IMR-90 (cell line): Measurements from ENCODE around the gene LHX8. TPM values are rescaled to one million over a fixed set of nuclear protein-coding genes. Genes with fewer than 3 reads are reported as not detected.

Experiments
- ATAC-seq: fragments of 200-7000 bp; cut with Tn5 transposase; 2 replicates; pipeline ENCODE4 v1.9.1; 2020; ENCODE audit warnings: low read depth, mild to moderate bottlenecking, moderate library complexity
- BruUV-seq: library from RNA; stranded (reverse); fragments of 400-500 nt; replicated peaks from 2 replicates; lab custom pipeline; 2021; lab: Mats Ljungman, UMichigan
- CTCF ChIA-PET: fragments of 300-600 bp; formaldehyde crosslinking; extraction: SDS; loops from one replicate; lab custom pipeline; 2021; ENCODE audit warnings: antibody characterized with exemption; lab: Yijun Ruan, JAX
- POLR2A ChIA-PET: fragments of 300-600 bp; sonication (Branson Sonifier 250); formaldehyde crosslinking; loops from one replicate; lab custom pipeline; 2022; ENCODE audit warnings: antibody characterized with exemption; ENCODE audit not compliant: unreplicated experiment; lab: Charles Lee
- DNase-seq: peaks from one replicate; pipeline ENCODE4 v3.0.0; 2013
- H2AFZ ChIP-seq: replicated peaks from 2 replicates; pipeline ENCODE3; 2013; ENCODE audit warnings: low read length, mild to moderate bottlenecking; ENCODE audit not compliant: poor library complexity
- H2AK5ac ChIP-seq: 2 replicates; pipeline ENCODE4 v1.6.1; 2013; ENCODE audit warnings: low read depth, low read length, inconsistent platforms
- H2AK9ac ChIP-seq: replicated peaks from 2 replicates; pipeline ENCODE3; 2013; ENCODE audit warnings: mild to moderate bottlenecking, low read depth, low read length, moderate library complexity; ENCODE audit not compliant: poor library complexity
- H2BK120ac ChIP-seq: 2 replicates; pipeline ENCODE4 v1.6.1; 2013; ENCODE audit warnings: low read depth, low read length, inconsistent platforms
- H2BK15ac ChIP-seq: 3 replicates; pipeline ENCODE4 v1.6.1; 2013; ENCODE audit warnings: low read depth, low read length, inconsistent platforms
- H2BK20ac ChIP-seq: 2 replicates; pipeline ENCODE4 v1.6.1; 2013; ENCODE audit warnings: low read depth, mild to moderate bottlenecking, inconsistent platforms, low read length, moderate library complexity
- H2BK5ac ChIP-seq: 2 replicates; pipeline ENCODE4 v1.6.1; 2013; ENCODE audit warnings: mild to moderate bottlenecking, low read depth, low read length, inconsistent platforms; ENCODE audit not compliant: poor library complexity, severe bottlenecking
- H3K14ac ChIP-seq: replicated peaks from 2 replicates; pipeline ENCODE4 v1.6.1; 2013; ENCODE audit warnings: low read depth, low read length, inconsistent platforms
- H3K18ac ChIP-seq: 2 replicates; pipeline ENCODE4 v1.6.1; 2013; ENCODE audit warnings: low read depth, low read length, control low read depth
- H3K23ac ChIP-seq: 2 replicates; pipeline ENCODE4 v1.6.1; 2013; ENCODE audit warnings: low read depth, low read length, inconsistent platforms
- H3K27ac ChIP-seq: 2 replicates; pipeline ENCODE4 v1.5.1; 2013; ENCODE audit warnings: mild to moderate bottlenecking, control low read depth, low read length; ENCODE audit not compliant: insufficient read depth
- H3K27me3 ChIP-seq: 2 replicates; pipeline ENCODE4 v1.6.1; 2013; ENCODE audit warnings: low read length; ENCODE audit not compliant: control insufficient read depth, insufficient read depth
- H3K36me3 ChIP-seq: 2 replicates; pipeline ENCODE4 v1.6.1; 2013; ENCODE audit warnings: low read length, mixed read lengths; ENCODE audit not compliant: control insufficient read depth, insufficient read depth
- H3K4ac ChIP-seq: 2 replicates; pipeline ENCODE4 v1.6.1; 2013; ENCODE audit warnings: low read depth, low read length, inconsistent platforms
- H3K4me1 ChIP-seq: 2 replicates; pipeline ENCODE4 v1.6.1; 2013; ENCODE audit warnings: low read length, mixed read lengths; ENCODE audit not compliant: control insufficient read depth, insufficient read depth
- H3K4me2 ChIP-seq: 2 replicates; pipeline ENCODE4 v1.6.1; 2013; ENCODE audit warnings: low read depth, mild to moderate bottlenecking, control low read depth, low read length, moderate library complexity
- H3K4me3 ChIP-seq: 2 replicates; pipeline ENCODE4 v1.5.1; 2013; ENCODE audit warnings: low read depth, mild to moderate bottlenecking, control low read depth, low read length, moderate library complexity; ENCODE audit not compliant: insufficient read depth
- H3K56ac ChIP-seq: 2 replicates; pipeline ENCODE4 v1.6.1; 2013; ENCODE audit warnings: low read length, inconsistent platforms; ENCODE audit not compliant: insufficient read depth; ENCODE audit errors: extremely low read depth
- H3K79me1 ChIP-seq, 2 experiments: 2 replicates each; pipeline ENCODE4 v1.6.1; 2013; ENCODE audit warnings: low read length in 2 of 2, inconsistent platforms in 1 of 2, low read depth in 1 of 2
- H3K9ac ChIP-seq: 2 replicates; pipeline ENCODE4 v1.6.1; 2013; ENCODE audit warnings: low read depth, low read length, control low read depth
- H3K9me1 ChIP-seq: 2 replicates; pipeline ENCODE4 v1.6.1; 2013; ENCODE audit warnings: low read length, inconsistent platforms; ENCODE audit not compliant: insufficient read depth
- H3K9me3 ChIP-seq: 2 replicates; pipeline ENCODE4 v1.6.1; 2013; ENCODE audit warnings: low read length; ENCODE audit not compliant: control insufficient read depth, insufficient read depth
- H4K20me1 ChIP-seq: 2 replicates; pipeline ENCODE4 v1.6.1; 2013; ENCODE audit warnings: low read length, inconsistent platforms; ENCODE audit not compliant: insufficient read depth
- H4K5ac ChIP-seq: 2 replicates; pipeline ENCODE4 v1.6.1; 2013; ENCODE audit warnings: mild to moderate bottlenecking, low read depth, low read length, control low read depth
- H4K8ac ChIP-seq, 2 experiments: 2 replicates each; pipeline ENCODE4 v1.6.1; 2013; ENCODE audit warnings: low read depth in 2 of 2, low read length in 2 of 2, control low read depth in 1 of 2, inconsistent platforms in 1 of 2
- H4K91ac ChIP-seq: 2 replicates; pipeline ENCODE4 v1.6.1; 2013; ENCODE audit warnings: low read depth, low read length, inconsistent platforms; ENCODE audit not compliant: insufficient read depth
- BHLHE40 ChIP-seq: fragments of 150-350 bp; IDR thresholded peaks from 2 replicates; pipeline ENCODE4 v1.6.1; 2016; ENCODE audit warnings: mild to moderate bottlenecking, low read depth, low read length
- CEBPB ChIP-seq: IDR thresholded peaks from 2 replicates; pipeline ENCODE4 v1.6.1; 2012; ENCODE audit warnings: low read depth, low read length, improper control_type of control experiment
- CHD1 ChIP-seq: IDR thresholded peaks from 2 replicates; pipeline ENCODE4 v1.6.1; 2012; ENCODE audit warnings: low read depth, low read length, improper control_type of control experiment
- CTCF ChIP-seq: conservative IDR thresholded peaks from 2 replicates; pipeline ENCODE4 v1.5.1; 2012; ENCODE audit warnings: mild to moderate bottlenecking, low read depth, low read length, improper control_type of control experiment
- ELK1 ChIP-seq: fragments of 150-350 bp; IDR thresholded peaks from 2 replicates; pipeline ENCODE4 v1.6.1; 2016; ENCODE audit warnings: low read depth, mild to moderate bottlenecking, low read length, moderate library complexity, borderline replicate concordance
- FOS ChIP-seq: fragments of 150-350 bp; IDR thresholded peaks from 2 replicates; pipeline ENCODE4 v1.6.1; 2016; ENCODE audit warnings: low read depth, low read length
- MAFK ChIP-seq: IDR thresholded peaks from 2 replicates; pipeline ENCODE4 v1.6.1; 2012; ENCODE audit warnings: low read depth, low read length, improper control_type of control experiment
- MAZ ChIP-seq: IDR thresholded peaks from 2 replicates; pipeline ENCODE4 v1.6.1; 2012; ENCODE audit warnings: low read depth, mild to moderate bottlenecking, low read length, improper control_type of control experiment, moderate library complexity, borderline replicate concordance
- MXI1 ChIP-seq: IDR thresholded peaks from 2 replicates; pipeline ENCODE4 v1.6.1; 2012; ENCODE audit warnings: low read depth, mild to moderate bottlenecking, low read length, moderate library complexity, borderline replicate concordance
- NFE2L2 ChIP-seq: fragments of 150-350 bp; IDR thresholded peaks from 2 replicates; pipeline ENCODE4 v1.6.1; 2016; ENCODE audit warnings: low read depth, mild to moderate bottlenecking, low read length
- POLR2A ChIP-seq: IDR thresholded peaks from 2 replicates; pipeline ENCODE4 v1.6.1; 2012; ENCODE audit warnings: mild to moderate bottlenecking, low read depth, low read length
- RAD21 ChIP-seq: IDR thresholded peaks from 2 replicates; pipeline ENCODE4 v1.6.1; 2012; ENCODE audit warnings: low read length, improper control_type of control experiment
- RCOR1 ChIP-seq: IDR thresholded peaks from 2 replicates; pipeline ENCODE4 v1.6.1; 2012; ENCODE audit warnings: mild to moderate bottlenecking, low read length, improper control_type of control experiment; ENCODE audit not compliant: insufficient replicate concordance
- RFX5 ChIP-seq: IDR thresholded peaks from 2 replicates; pipeline ENCODE4 v1.8.0; 2012; ENCODE audit warnings: low read depth, mild to moderate bottlenecking, low read length, moderate library complexity
- SMC3 ChIP-seq: fragments of 150-350 bp; IDR thresholded peaks from 2 replicates; pipeline ENCODE4 v1.6.1; 2016; ENCODE audit warnings: low read depth, mild to moderate bottlenecking, antibody characterized with exemption, low read length, moderate library complexity
- USF2 ChIP-seq: fragments of 150-350 bp; IDR thresholded peaks from 2 replicates; pipeline ENCODE4 v1.6.1; 2017; ENCODE audit warnings: mild to moderate bottlenecking, antibody characterized with exemption, low read length, low read depth
- WGBS, 2 experiments: methylation state at CpG; one replicate each; pipeline versions ENCODE4 v1.1.5 to v1.1.7; 2013; ENCODE audit warnings: missing lambda C conversion rate in 2 of 2; ENCODE audit not compliant: insufficient read length in 1 of 2; ENCODE audit errors: extremely low coverage in 2 of 2; 5-methylcytosine and 5-hydroxymethylcytosine counted together
- dilution Hi-C: fragments of 300-500 bp; cut with HindIII; formaldehyde crosslinking; loops from one replicate; pipeline ENCODE4 v1.14.3; 2018; ENCODE audit warnings: low sequenced_read_pairs; ENCODE audit not compliant: unreplicated experiment
- in situ Hi-C: fragments of 300-500 bp; cut with MboI; formaldehyde crosslinking; loops from 3 replicates; pipeline ENCODE4 v1.14.3; 2019; ENCODE audit warnings: low sequenced_read_pairs, inconsistent platforms, mixed read lengths
- intact Hi-C: fragments of 100-400 bp; cut with micrococcal nuclease; formaldehyde crosslinking; loops from 2 replicates; pipeline ENCODE4 v1.10.0; 2022
- polyA plus RNA-seq, 3 experiments: library from polyadenylated mRNA; depleted of rRNA; stranded (reverse); fragments of >200 nt; gene quantifications; 2 replicates each; pipeline ENCODE4 v1.2.3, GENCODE V29; 2012; ENCODE audit warnings: low replicate concordance in 1 of 3
- total RNA-seq: library from RNA; depleted of rRNA; stranded (reverse); fragments of >200 nt; gene quantifications from 2 replicates; pipeline ENCODE4 v1.2.3, GENCODE V29; 2012

Gene LHX8
- total and polyA plus RNA-seq, 2 of the 4 experiments (the other 2 are of a cell fraction) = not detected

- DNase-seq = no peak
- no TSS peak for BruUV-seq
- Histone ChIP-seq H3K56ac (no peak overlapping the region), H3K23ac (no peak overlapping the region), H3K4me1 (no peaks in the 10 kb centered on the region), H3K4ac (no peak overlapping the region), H4K91ac (no peak overlapping the region), H4K8ac (no peak overlapping the region), H2AFZ (no peak overlapping the region), H4K5ac (no peak overlapping the region), H3K4me2 (no peak overlapping the region), H3K79me1 (no peaks in the 10 kb centered on the region), H3K36me3 (no peaks in the 10 kb centered on the region), H3K14ac (no peak overlapping the region), H3K18ac (no peak overlapping the region), H3K27ac (no peak overlapping the region), H2BK15ac (no peak overlapping the region), H2BK20ac (no peak overlapping the region), H2AK9ac (no peak overlapping the region), H2BK5ac (no peak overlapping the region), H3K27me3 (no peaks in the 10 kb centered on the region), H2AK5ac (no peak overlapping the region), H2BK120ac (no peak overlapping the region), H3K9ac (no peak overlapping the region), H3K9me3 (no peaks in the 10 kb centered on the region), H3K4me3 (no peak overlapping the region), H4K20me1 (no peaks in the 10 kb centered on the region), H3K9me1 (no peaks in the 10 kb centered on the region)
- in situ Hi-C loops (loop anchor here (10.0 kb wide), 1 partner anchor 433 kb away; no protein-coding TSS in a partner anchor), dilution Hi-C loops (no loop called here), intact Hi-C loops (no loop called here)
- TF ChIP-seq ELK1 (no peak), SMC3 (no peak), NFE2L2 (no peak), MAFK (no peak), BHLHE40 (no peak), MAZ (no peak), CHD1 (no peak), RCOR1 (no peak), POLR2A (no peak), CEBPB (no peak), RFX5 (no peak), MXI1 (no peak), CTCF (no peak), RAD21 (no peak), FOS (no peak), USF2 (no peak)
- no peak for ATAC-seq
- ChIA-PET CTCF (no interaction called here), POLR2A (no interaction called here)
- WGBS, 2 experiments = no CpG with 5 or more reads among the region's 1 CpG
Observed at GRCh38 chr1:75198163-75198562, 64.0 kb downstream of the LHX8 start.
